ENCODE measurements around the gene DPP6.

Gene DPP6

GRCh38 chr7:154886591-154886990 is 834.4 kb downstream of the DPP6 start:
- no peaks in the 10 kb centered on the region for H3K79me2 ChIP-seq (ENCODE audit: insufficient read depth, low read depth)
- no peak overlapping the region for H3K4me2 ChIP-seq
- no peaks in the 10 kb centered on the region for H4K20me1 ChIP-seq (ENCODE audit: insufficient read depth)
- TF ChIP-seq CTCF (conservative IDR thresholded peaks at IDR 0.05; ENCODE audit: low read depth, low read length) = no peak
- no peak overlapping the region for H3K9ac ChIP-seq
- no peak overlapping the region for H3K4me3 ChIP-seq (IDR thresholded peaks at IDR 0.05; ENCODE audit: insufficient read depth, low read depth, low read length)
- no peak overlapping the region for H3K27ac ChIP-seq
- no peak overlapping the region for H2AFZ ChIP-seq (ENCODE audit: low read depth)
- H3K36me3 ChIP-seq (ENCODE audit: insufficient read depth) = no peaks in the 10 kb centered on the region
- H3K27me3 ChIP-seq (ENCODE audit: insufficient read depth, low read depth) = peaks cover 5% of the 10 kb centered on the region; the same call in 1 of the 2 replicates
- H3K4me1 ChIP-seq (ENCODE audit: low read depth, poor library complexity, severe bottlenecking) = no peaks in the 10 kb centered on the region

GRCh38 chr7:154888690-154889089 is 836.5 kb downstream of the DPP6 start:
- no peak overlapping the region for H3K27ac ChIP-seq
- H4K20me1 ChIP-seq (ENCODE audit: insufficient read depth) = no peaks in the 10 kb centered on the region
- H3K9ac ChIP-seq = no peak overlapping the region
- H3K79me2 ChIP-seq (ENCODE audit: insufficient read depth, low read depth) = no peaks in the 10 kb centered on the region
- TF ChIP-seq CTCF (conservative IDR thresholded peaks at IDR 0.05; ENCODE audit: low read depth, low read length) = no peak
- H3K27me3 ChIP-seq (ENCODE audit: insufficient read depth, low read depth) = peaks cover 7% of the 10 kb centered on the region; the same call in 1 of the 2 replicates
- H3K4me3 ChIP-seq (IDR thresholded peaks at IDR 0.05; ENCODE audit: insufficient read depth, low read depth, low read length) = no peak overlapping the region
- H3K4me1 ChIP-seq (ENCODE audit: low read depth, poor library complexity, severe bottlenecking) = no peaks in the 10 kb centered on the region
- no peak overlapping the region for H3K4me2 ChIP-seq
- no peaks in the 10 kb centered on the region for H3K36me3 ChIP-seq (ENCODE audit: insufficient read depth)
- H2AFZ ChIP-seq (ENCODE audit: low read depth) = no peak overlapping the region

- H3K4me2 ChIP-seq = no peak overlapping the region
- no peaks in the 10 kb centered on the region for H3K79me2 ChIP-seq (ENCODE audit: insufficient read depth, low read depth)
Observed at GRCh38 chr7:154892459-154892858, 840.3 kb downstream of the DPP6 start.

GRCh38 chr7:154896076-154896475 is 843.9 kb downstream of the DPP6 start:
- peaks cover 6% of the 10 kb centered on the region; the same call in 1 of the 2 replicates for H3K27me3 ChIP-seq (ENCODE audit: insufficient read depth, low read depth)
- H3K4me1 ChIP-seq (ENCODE audit: low read depth, poor library complexity, severe bottlenecking) = no peaks in the 10 kb centered on the region
- H3K27ac ChIP-seq = no peak overlapping the region
- H3K9ac ChIP-seq = no peak overlapping the region
- no peaks in the 10 kb centered on the region for H3K79me2 ChIP-seq (ENCODE audit: insufficient read depth, low read depth)
- H3K4me2 ChIP-seq = no peak overlapping the region
- H3K4me3 ChIP-seq (IDR thresholded peaks at IDR 0.05; ENCODE audit: insufficient read depth, low read depth, low read length) = no peak overlapping the region
- H4K20me1 ChIP-seq (ENCODE audit: insufficient read depth) = no peaks in the 10 kb centered on the region
- no peak overlapping the region for H2AFZ ChIP-seq (ENCODE audit: low read depth)
- TF ChIP-seq CTCF (conservative IDR thresholded peaks at IDR 0.05; ENCODE audit: low read depth, low read length) = no peak
- no peaks in the 10 kb centered on the region for H3K36me3 ChIP-seq (ENCODE audit: insufficient read depth)

More at GRCh38 chr7:154892459-154892858, 840.3 kb downstream of the DPP6 start:
- Histone ChIP-seq H3K27me3 (ENCODE audit: insufficient read depth, low read depth) (peaks cover 7% of the 10 kb centered on the region; the same call in 1 of the 2 replicates), H3K4me1 (ENCODE audit: low read depth, poor library complexity, severe bottlenecking) (no peaks in the 10 kb centered on the region), H4K20me1 (ENCODE audit: insufficient read depth) (no peaks in the 10 kb centered on the region), H2AFZ (ENCODE audit: low read depth) (no peak overlapping the region), H3K4me3 (IDR thresholded peaks at IDR 0.05; ENCODE audit: insufficient read depth, low read depth, low read length) (no peak overlapping the region), H3K27ac (no peak overlapping the region), H3K9ac (no peak overlapping the region), H3K36me3 (ENCODE audit: insufficient read depth) (no peaks in the 10 kb centered on the region)
- TF ChIP-seq CTCF (conservative IDR thresholded peaks at IDR 0.05; ENCODE audit: low read depth, low read length) = no peak
